ENCODE measurements around the gene STAB2.

STAB2 gene

DNA sequence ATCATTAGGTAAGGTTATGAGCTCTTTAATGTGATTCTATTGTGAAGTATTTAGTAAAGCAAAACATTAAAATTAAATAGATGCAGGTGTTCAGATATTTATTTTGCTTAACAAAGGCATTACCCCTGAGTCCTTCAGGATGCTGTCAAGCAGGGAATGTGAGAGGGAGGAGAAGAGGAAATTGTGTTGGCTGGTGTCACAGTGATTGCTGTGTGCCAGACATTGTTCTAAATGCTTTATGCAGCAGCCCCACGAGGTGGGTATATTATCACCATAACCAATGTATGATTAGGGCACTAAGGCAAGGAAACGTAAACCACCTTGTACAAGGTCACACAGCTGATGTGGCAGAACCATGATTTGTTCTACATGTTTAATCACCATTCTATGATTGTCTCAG lies 80.1 kb downstream of the STAB2 start:
- TF ChIP-seq, protein P1, sequence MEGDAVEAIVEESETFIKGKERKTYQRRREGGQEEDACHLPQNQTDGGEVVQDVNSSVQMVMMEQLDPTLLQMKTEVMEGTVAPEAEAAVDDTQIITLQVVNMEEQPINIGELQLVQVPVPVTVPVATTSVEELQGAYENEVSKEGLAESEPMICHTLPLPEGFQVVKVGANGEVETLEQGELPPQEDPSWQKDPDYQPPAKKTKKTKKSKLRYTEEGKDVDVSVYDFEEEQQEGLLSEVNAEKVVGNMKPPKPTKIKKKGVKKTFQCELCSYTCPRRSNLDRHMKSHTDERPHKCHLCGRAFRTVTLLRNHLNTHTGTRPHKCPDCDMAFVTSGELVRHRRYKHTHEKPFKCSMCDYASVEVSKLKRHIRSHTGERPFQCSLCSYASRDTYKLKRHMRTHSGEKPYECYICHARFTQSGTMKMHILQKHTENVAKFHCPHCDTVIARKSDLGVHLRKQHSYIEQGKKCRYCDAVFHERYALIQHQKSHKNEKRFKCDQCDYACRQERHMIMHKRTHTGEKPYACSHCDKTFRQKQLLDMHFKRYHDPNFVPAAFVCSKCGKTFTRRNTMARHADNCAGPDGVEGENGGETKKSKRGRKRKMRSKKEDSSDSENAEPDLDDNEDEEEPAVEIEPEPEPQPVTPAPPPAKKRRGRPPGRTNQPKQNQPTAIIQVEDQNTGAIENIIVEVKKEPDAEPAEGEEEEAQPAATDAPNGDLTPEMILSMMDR (IDR thresholded peaks at IDR 0.05; ENCODE audit: extremely low read depth, missing control alignments): no peak
- DNase-seq (ENCODE audit: low spot score): no peak

DNA sequence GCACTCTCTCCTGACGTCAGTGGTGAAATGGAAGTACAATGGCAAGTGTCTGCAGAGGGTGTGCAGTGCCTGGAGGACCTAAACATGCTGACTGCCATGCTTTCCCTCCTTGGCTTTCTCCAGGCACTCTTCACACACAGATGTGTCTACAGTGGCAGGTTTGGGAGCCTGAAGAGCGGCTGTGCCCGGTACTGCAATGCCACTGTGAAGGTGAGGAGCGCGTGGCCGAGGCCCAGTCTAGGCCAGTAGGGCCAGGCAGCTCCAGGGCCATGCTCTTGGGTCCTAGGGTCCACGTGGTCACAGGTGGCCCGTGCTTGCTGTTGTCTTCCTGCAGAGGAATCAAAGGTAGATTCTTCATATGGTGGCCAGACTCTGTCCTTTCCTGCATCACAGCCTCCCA lies 81.4 kb downstream of the STAB2 start:
- no peak for DNase-seq (ENCODE audit: low spot score)
- TF ChIP-seq, protein P1 (IDR thresholded peaks at IDR 0.05; ENCODE audit: extremely low read depth, missing control alignments): no peak

DNA sequence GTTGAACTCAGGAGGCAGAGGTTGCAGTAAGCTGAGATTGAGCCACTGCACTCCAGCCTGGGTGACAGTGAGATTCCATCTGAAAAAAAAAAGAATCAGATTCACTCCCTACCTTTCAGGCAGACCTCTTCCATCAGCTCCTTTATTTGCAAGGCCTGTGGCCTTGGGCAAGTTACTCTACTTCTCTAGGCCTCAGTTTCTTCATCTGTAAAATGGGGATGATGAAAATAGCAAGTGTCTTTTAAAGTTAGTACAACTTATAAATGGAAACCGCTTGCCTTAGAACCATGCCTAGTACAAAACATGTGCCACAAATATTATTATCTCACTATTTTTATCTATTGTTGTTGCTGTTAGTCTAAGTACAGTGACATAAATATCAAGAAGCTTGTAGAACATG lies 84.3 kb downstream of the STAB2 start:
- TF ChIP-seq, protein P1 (IDR thresholded peaks at IDR 0.05; ENCODE audit: extremely low read depth, missing control alignments): no peak
- no peak for DNase-seq (ENCODE audit: low spot score)

DNA sequence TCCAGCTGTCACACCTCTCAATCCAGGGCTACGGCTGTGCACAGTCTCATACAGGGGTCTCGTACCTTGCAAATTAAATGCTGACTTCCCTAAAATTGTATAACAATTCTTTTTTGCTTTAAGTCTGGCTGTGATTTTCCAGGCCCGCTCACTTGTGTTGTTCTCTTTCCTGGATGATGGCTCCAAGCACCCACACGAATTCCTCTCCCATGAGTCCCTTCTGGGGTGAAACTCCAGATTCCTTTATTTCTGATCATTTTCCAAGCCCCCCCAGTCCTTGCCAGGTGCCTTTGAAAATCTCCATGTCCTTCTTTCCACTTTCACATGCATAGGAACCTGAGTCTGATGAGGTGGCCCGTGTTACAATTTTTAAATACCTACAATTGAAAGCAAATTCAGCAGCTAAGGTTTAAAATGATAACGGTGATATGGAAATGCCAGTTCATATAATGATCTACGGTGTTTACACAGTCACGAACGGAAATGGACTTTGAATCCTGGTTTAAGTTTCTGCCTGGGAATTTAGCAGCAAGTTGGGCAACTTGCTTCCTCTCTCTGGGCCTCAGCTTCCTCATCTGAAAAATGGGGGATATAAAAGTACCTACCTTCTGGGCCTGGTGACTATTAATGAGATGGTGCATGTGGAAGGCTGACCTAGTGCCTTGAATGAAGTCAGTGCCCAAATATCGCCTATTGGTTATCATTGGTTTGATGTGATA lies 85.5 kb downstream of the STAB2 start:
- DNase-seq (ENCODE audit: low spot score): no peak

DNA sequence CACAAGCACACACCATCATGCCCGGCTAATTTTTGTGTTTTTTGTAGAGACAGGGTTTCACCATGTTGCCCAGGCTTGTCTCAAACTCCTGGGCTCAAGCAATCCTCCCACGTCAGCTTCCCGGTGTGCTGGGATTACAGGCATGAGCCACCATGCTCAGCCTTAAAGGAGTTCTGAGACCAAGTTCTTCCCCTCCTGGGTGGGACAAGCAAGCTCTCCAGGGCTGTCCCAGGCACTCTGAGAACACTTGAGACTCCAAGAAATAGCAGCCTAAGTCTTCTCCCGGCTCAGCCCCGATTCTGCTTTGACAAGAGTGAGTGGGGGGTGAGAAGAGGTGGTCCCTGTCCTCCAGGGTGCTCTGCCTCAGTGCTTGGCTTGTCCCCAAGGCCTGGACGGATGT lies 86.4 kb downstream of the STAB2 start:
- DNase-seq (ENCODE audit: low spot score): no peak
- TF ChIP-seq, protein P1 (IDR thresholded peaks at IDR 0.05; ENCODE audit: extremely low read depth, missing control alignments): no peak

More for the DNA sequence above, 85.5 kb downstream of the STAB2 start:
- TF ChIP-seq, protein P1 (IDR thresholded peaks at IDR 0.05; ENCODE audit: extremely low read depth, missing control alignments): no peak

DNA sequence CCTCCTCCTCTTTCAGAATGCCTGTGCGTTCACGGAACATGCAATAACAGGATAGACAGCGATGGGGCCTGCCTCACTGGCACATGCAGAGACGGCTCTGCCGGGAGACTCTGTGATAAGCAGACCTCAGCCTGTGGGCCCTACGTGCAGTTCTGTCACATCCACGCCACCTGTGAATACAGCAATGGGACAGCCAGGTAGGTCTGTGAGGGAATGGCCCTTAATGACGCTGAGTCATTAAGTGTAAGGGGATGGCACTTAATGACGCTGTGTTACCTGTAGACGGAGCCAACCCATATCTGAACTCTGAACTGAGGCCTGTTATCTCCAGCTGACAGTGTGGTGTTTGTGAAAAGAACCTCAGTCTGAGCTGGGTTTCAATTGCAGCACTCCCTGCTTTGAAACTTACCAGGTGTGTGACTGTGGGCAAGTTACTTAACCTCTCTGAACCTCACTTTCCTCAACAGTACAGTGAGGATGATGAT lies 86.9 kb downstream of the STAB2 start:
- no peak for DNase-seq (ENCODE audit: low spot score)
- TF ChIP-seq, protein P1 (IDR thresholded peaks at IDR 0.05; ENCODE audit: extremely low read depth, missing control alignments): no peak

DNA sequence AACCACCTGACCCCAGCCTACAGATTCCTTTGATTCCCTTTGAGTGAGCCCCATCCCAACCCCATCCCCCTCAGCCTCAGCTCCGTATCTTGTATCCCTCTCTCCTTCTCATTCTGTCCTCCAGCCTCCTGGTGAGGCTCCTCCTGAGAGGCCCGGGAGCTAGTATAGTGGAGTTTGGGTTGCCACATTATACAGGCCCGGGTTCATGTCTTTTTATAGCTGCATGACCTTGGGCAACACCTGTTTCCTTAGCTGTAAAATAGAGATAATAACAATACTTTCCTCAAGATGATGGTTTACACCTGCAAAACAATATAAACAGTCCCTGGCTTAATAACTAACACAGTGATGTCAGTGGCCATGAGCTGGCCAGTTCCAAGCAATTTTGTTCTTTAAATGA lies 89.8 kb downstream of the STAB2 start:
- DNase-seq (ENCODE audit: low spot score): no peak

More for the DNA sequence above, 89.8 kb downstream of the STAB2 start:
- TF ChIP-seq, protein P1 (IDR thresholded peaks at IDR 0.05; ENCODE audit: extremely low read depth, missing control alignments): no peak
